GM20000 (cell line): ENCODE data around the gene FTCD.

Experiments used
- DNase-seq: peaks from one replicate; pipeline ENCODE4 v3.0.0; 2012; ENCODE audit warnings: low spot score
- CTCF ChIP-seq: IDR thresholded peaks from 2 replicates; pipeline ENCODE4 v1.5.1; 2012; ENCODE audit warnings: mild to moderate bottlenecking, control low read depth; ENCODE audit errors: extremely low read depth, missing control alignments

FTCD gene

DNA sequence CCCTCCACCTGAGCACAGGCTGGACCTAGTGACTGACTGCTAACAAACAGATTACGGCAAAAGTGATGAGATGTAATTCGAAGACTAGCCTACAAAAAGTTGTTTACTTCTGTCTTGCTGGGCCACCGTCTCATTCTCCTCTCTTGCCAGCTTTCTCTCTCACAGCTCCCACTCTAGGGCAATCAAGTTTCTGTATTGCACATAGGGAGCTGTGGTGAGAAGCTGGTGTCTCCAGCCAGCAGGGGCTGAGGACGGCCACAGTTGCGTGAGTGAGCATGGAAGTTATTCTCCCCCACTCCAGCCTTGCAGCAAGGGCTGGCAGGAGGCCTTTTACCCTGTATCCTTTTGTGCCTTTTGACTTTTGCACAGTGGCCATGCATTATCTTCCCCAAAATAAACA lies 66.1 kb downstream of the FTCD start:
- no peak for DNase-seq
- TF ChIP-seq CTCF: no peak

DNA sequence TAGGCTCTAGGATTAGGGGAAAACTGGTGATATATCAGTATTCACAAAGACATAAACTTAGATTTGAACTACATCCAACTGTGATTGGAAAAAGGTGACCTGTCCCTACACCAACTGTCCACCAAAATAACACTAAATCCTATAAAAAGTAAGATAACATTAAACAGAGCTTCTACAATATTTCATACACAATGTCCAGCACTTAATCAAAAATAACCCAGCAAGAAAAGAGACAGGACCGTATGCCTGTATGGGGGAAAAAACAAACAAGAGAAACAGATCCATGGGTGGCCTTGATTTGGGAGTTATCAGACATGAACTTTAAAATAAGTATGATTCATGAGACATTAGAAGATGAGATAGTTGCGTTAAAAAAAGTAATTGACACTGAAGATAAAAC lies 67.2 kb downstream of the FTCD start:
- DNase-seq: no peak
- no peak for TF ChIP-seq CTCF

- DNase-seq: no peak
- TF ChIP-seq CTCF: no peak
Observed at GRCh38 chr21:46087641-46088040, 67.7 kb downstream of the FTCD start.
